Panc1 (cell line): ENCODE results near the gene ADAMTS10. TPM values are rescaled to one million over a fixed set of nuclear protein-coding genes. Genes with fewer than 3 reads are reported as not detected.

Experiments used
- ATAC-seq: fragments of 200-7000 bp; cut with Tn5 transposase; 2 replicates; pipeline ENCODE4 v1.9.1; 2020; ENCODE audit warnings: mild to moderate bottlenecking, moderate library complexity
- BruUV-seq: library from RNA; stranded (reverse); fragments of 400-500 nt; replicated peaks from 2 replicates; lab custom pipeline; 2021; lab: Mats Ljungman, UMichigan
- CTCF ChIA-PET: fragments of 300-600 bp; sonication (Branson Sonifier 250); formaldehyde crosslinking; loops from one replicate; lab custom pipeline; 2022; ENCODE audit warnings: antibody characterized with exemption; lab: Charles Lee
- POLR2A ChIA-PET: fragments of 300-600 bp; sonication (Branson Sonifier 250); formaldehyde crosslinking; loops from one replicate; lab custom pipeline; 2022; ENCODE audit warnings: antibody characterized with exemption; lab: Charles Lee
- DNase-seq: peaks from one replicate; pipeline ENCODE4 v3.0.0-alpha.2; 2010; ENCODE audit warnings: low read depth, low spot score
- H3K27ac ChIP-seq: 2 replicates; pipeline ENCODE4 v1.5.1; 2011; ENCODE audit warnings: mild to moderate bottlenecking, low read length, inconsistent platforms
- H3K27me3 ChIP-seq: fragments of 200-500 bp; sonication (Bioruptor generic); 2 replicates; pipeline ENCODE4 v1.6.0; 2014; ENCODE audit warnings: low read length, inconsistent platforms; ENCODE audit not compliant: control insufficient read depth, insufficient read depth
- H3K36me3 ChIP-seq: fragments of 200-500 bp; sonication (Bioruptor generic); 2 replicates; pipeline ENCODE4 v1.5.1; 2014; ENCODE audit warnings: inconsistent platforms, mild to moderate bottlenecking, low read length, moderate library complexity; ENCODE audit not compliant: control insufficient read depth, insufficient read depth
- H3K4me1 ChIP-seq: 2 replicates; pipeline ENCODE4 v1.5.1; 2011; ENCODE audit warnings: inconsistent platforms, mild to moderate bottlenecking, low read length, moderate library complexity; ENCODE audit not compliant: control insufficient read depth, insufficient read depth
- H3K4me3 ChIP-seq, 2 experiments: 2 replicates each; pipeline ENCODE4 v1.5.1; 2011 to 2012; ENCODE audit warnings: low read depth in 2 of 2, low read length in 2 of 2, mild to moderate bottlenecking in 2 of 2, inconsistent platforms in 1 of 2, moderate library complexity in 1 of 2
- H3K9me3 ChIP-seq: fragments of 200-500 bp; sonication (Bioruptor generic); 2 replicates; pipeline ENCODE4 v1.5.1; 2014; ENCODE audit warnings: low read depth, mild to moderate bottlenecking, inconsistent platforms, low read length, moderate library complexity; ENCODE audit not compliant: control insufficient read depth, insufficient read depth
- CTCF ChIP-seq: fragments of 450-650 bp; IDR thresholded peaks from 2 replicates; pipeline ENCODE4 v1.5.1; 2017; ENCODE audit warnings: mild to moderate bottlenecking
- POLR2AphosphoS5 ChIP-seq: IDR thresholded peaks from 2 replicates; pipeline ENCODE4 v1.6.1; 2012; ENCODE audit warnings: mild to moderate bottlenecking, low read depth, low read length, moderate library complexity
- REST ChIP-seq, 2 experiments: IDR thresholded peaks; 2 replicates each; pipeline ENCODE4 v1.6.1; 2011 to 2012; ENCODE audit warnings: low read depth in 2 of 2, control low read depth in 1 of 2, low read length in 1 of 2, mild to moderate bottlenecking in 1 of 2, moderate library complexity in 1 of 2; ENCODE audit not compliant: insufficient read depth in 1 of 2
- SIN3A ChIP-seq: IDR thresholded peaks from 2 replicates; pipeline ENCODE4 v1.6.1; 2012; ENCODE audit warnings: low read depth, mild to moderate bottlenecking, low read length, moderate library complexity, borderline replicate concordance; ENCODE audit not compliant: insufficient read depth
- TCF7L2 ChIP-seq: IDR thresholded peaks from 2 replicates; pipeline ENCODE4 v1.6.1; 2011; ENCODE audit warnings: mild to moderate bottlenecking, low read depth, low read length, inconsistent platforms
- in situ Hi-C: cut with HindIII; loops from 2 replicates; pipeline ENCODE4 v1.10.0; 2016; ENCODE audit warnings: low sequenced_read_pairs, low pct_unique_long_range_greater_than_20kb
- intact Hi-C: fragments of 100-400 bp; cut with micrococcal nuclease; formaldehyde crosslinking; loops from one replicate; pipeline ENCODE4 v1.10.0; 2022; ENCODE audit not compliant: unreplicated experiment
- total RNA-seq: library from RNA; stranded (reverse); gene quantifications from one replicate; pipeline ENCODE4 v1.2.1, GENCODE V29; 2021; ENCODE audit not compliant: unreplicated experiment

Gene ADAMTS10
- total RNA-seq, 1 experiment from 2014 or later: 10.0 TPM

- peak; percentile 77 for ATAC-seq
- Histone ChIP-seq H3K4me1 (no peaks in the 10 kb centered on the region), H3K36me3 (no peaks in the 10 kb centered on the region), H3K9me3 (no peaks in the 10 kb centered on the region), H3K4me3 (no peak overlapping the region), H3K27me3 (no peaks in the 10 kb centered on the region), H3K27ac (no peak overlapping the region)
- in situ Hi-C loops (no loop called here), intact Hi-C loops (no loop called here)
- CTCF ChIA-PET: interaction anchor here (0.5 to 1.0 kb wide), 2 partner anchors 9 to 10 kb away, joined by 5 read pairs; no protein-coding TSS in a partner anchor
- no TSS peak for BruUV-seq
- TF ChIP-seq SIN3A: no peak
- no peak for TF ChIP-seq POLR2AphosphoS5
- TF ChIP-seq TCF7L2: no peak
- TF ChIP-seq CTCF: no peak
- TF ChIP-seq REST (IDR thresholded peaks at IDR 0.05; ENCODE audit: insufficient read depth in 1 of 2, low read depth in 2 of 2, low read length in 1 of 2): no peak
- DNase-seq: no peak
- POLR2A ChIA-PET: interaction anchor here (0.6 to 0.7 kb wide), 2 partner anchors 41 to 66 kb away, joined by 3 read pairs; no protein-coding TSS in a partner anchor
Measured at GRCh38 chr19:8571006-8571411, 39.5 kb downstream of the ADAMTS10 start.

- Histone ChIP-seq H3K4me1 (no peaks in the 10 kb centered on the region), H3K36me3 (no peaks in the 10 kb centered on the region), H3K4me3 (no peak overlapping the region), H3K27me3 (no peaks in the 10 kb centered on the region), H3K27ac (no peak overlapping the region), H3K9me3 (no peaks in the 10 kb centered on the region)
- no TSS peak for BruUV-seq
- in situ Hi-C loops: no loop called here
- intact Hi-C loops: no loop called here
- DNase-seq: no peak
- TF ChIP-seq REST (IDR thresholded peaks at IDR 0.05; ENCODE audit: insufficient read depth in 1 of 2, low read depth in 2 of 2, low read length in 1 of 2) (no peak), CTCF (no peak), SIN3A (no peak), TCF7L2 (no peak), POLR2AphosphoS5 (no peak)
- CTCF ChIA-PET: interaction anchor here (1.6 kb wide), 1 partner anchor 11 kb away, joined by 5 read pairs; no protein-coding TSS in a partner anchor
- POLR2A ChIA-PET: interaction anchor here (0.6 kb wide), 1 partner anchor 57 kb away, joined by 7 read pairs; no protein-coding TSS in a partner anchor
- peak; percentile 72 for ATAC-seq
Measured at GRCh38 chr19:8569066-8569771, 41.3 kb downstream of the ADAMTS10 start.
